A549 (cell line): ENCODE measurements around the gene EPS8L1. TPM values are rescaled to one million over a fixed set of nuclear protein-coding genes. Genes with fewer than 3 reads are reported as not detected.

Experiments used
- ATAC-seq, 2 experiments: fragments of 200-7000 bp in 1 of 2; fragments of >200 bp in 1 of 2; cut with Nextera tagmentation in 1 of 2; cut with Tn5 transposase in 1 of 2; 3 replicates each; pipeline versions ENCODE4 v1.8.0 to v1.9.1; 2018 to 2020; ENCODE audit warnings: mild to moderate bottlenecking in 1 of 2, moderate library complexity in 1 of 2
- CTCF ChIA-PET: fragments of 300-600 bp; sonication (Branson Sonifier 250); formaldehyde crosslinking; extraction: SDS; loops from one replicate; lab custom pipeline; 2021; ENCODE audit warnings: antibody characterized with exemption, inconsistent platforms; lab: Yijun Ruan, JAX
- POLR2A ChIA-PET: fragments of 350-600 bp; formaldehyde crosslinking; extraction: SDS; loops from one replicate; lab custom pipeline; 2021; ENCODE audit warnings: antibody characterized with exemption, inconsistent platforms; lab: Yijun Ruan, JAX
- DNase-seq, 2 experiments: peaks; one replicate each; pipeline versions ENCODE4 v3.0.0 to v3.0.0-alpha.2; 2011 to 2016; ENCODE audit warnings: low read depth in 1 of 2, low spot score in 1 of 2
- FAIRE-seq: peaks from 2 replicates; lab custom pipeline; 2011; peaks lifted over from hg19 to GRCh38; lab: Jason Lieb, UNC
- H3K27ac ChIP-seq, 2 experiments: fragments of >200 bp; sonication (Bioruptor Twin); formaldehyde crosslinking; 3 replicates each; pipeline ENCODE4 v1.5.1; 2016 to 2017
- H3K4me1 ChIP-seq: fragments of >200 bp; sonication (Bioruptor Twin); formaldehyde crosslinking; 3 replicates; pipeline ENCODE4 v1.6.1; 2016
- H3K4me2 ChIP-seq: fragments of >200 bp; sonication (Bioruptor Twin); formaldehyde crosslinking; 3 replicates; pipeline ENCODE4 v1.6.1; 2016
- H3K4me3 ChIP-seq: fragments of >200 bp; sonication (Bioruptor Twin); formaldehyde crosslinking; 3 replicates; pipeline ENCODE4 v1.5.1; 2016
- H3K9me3 ChIP-seq: fragments of >200 bp; sonication (Bioruptor Twin); formaldehyde crosslinking; 3 replicates; pipeline ENCODE4 v1.6.1; 2016
- BCL3 ChIP-seq: fragments of >200 bp; sonication (Bioruptor Twin); formaldehyde crosslinking; IDR thresholded peaks from 3 replicates; pipeline ENCODE4 v1.6.1; 2016
- CHD2 ChIP-seq: fragments of 150-350 bp; IDR thresholded peaks from 2 replicates; pipeline ENCODE4 v1.6.1; 2014; ENCODE audit warnings: low read length; ENCODE audit not compliant: partially characterized antibody
- CHD4 ChIP-seq: fragments of 200-600 bp; sonication (generic); IDR thresholded peaks from 2 replicates; pipeline ENCODE4 v1.6.1; 2016; ENCODE audit warnings: antibody characterized with exemption, mild to moderate bottlenecking, borderline replicate concordance
- CTCF ChIP-seq: fragments of >200 bp; sonication (Bioruptor Twin); formaldehyde crosslinking; IDR thresholded peaks from 3 replicates; pipeline ENCODE4 v1.5.1; 2016
- EHF ChIP-seq: fragments of 250-450 bp; sonication (Bioruptor Pico); IDR thresholded peaks from 2 replicates; pipeline ENCODE4 v1.5.0; 2020; ENCODE audit warnings: mild to moderate bottlenecking
- FOSL2 ChIP-seq, 2 experiments: fragments of 450-650 bp in 1 of 2; fragments of >200 bp in 1 of 2; sonication (Bioruptor Twin) in 1 of 2; formaldehyde crosslinking; IDR thresholded peaks; 2 replicates each; pipeline versions ENCODE4 v1.5.0 to v1.6.1; 2016 to 2020; ENCODE audit warnings: mild to moderate bottlenecking in 1 of 2, moderate library complexity in 1 of 2
- HES2 ChIP-seq: fragments of >200 bp; sonication (Bioruptor Twin); formaldehyde crosslinking; IDR thresholded peaks from 2 replicates; pipeline ENCODE4 v1.6.1; 2016
- HEYL ChIP-seq: fragments of 250-450 bp; sonication (Bioruptor Pico); IDR thresholded peaks from 2 replicates; pipeline ENCODE4 v1.8.0; 2021; ENCODE audit warnings: mild to moderate bottlenecking, moderate library complexity
- JUN ChIP-seq, 2 experiments: fragments of >200 bp; sonication (Bioruptor Twin); formaldehyde crosslinking; IDR thresholded peaks; 2 replicates in 1 of 2; 3 replicates in 1 of 2; pipeline ENCODE4 v1.6.1; 2016 to 2017
- JUNB ChIP-seq: fragments of >200 bp; sonication (Bioruptor Twin); formaldehyde crosslinking; IDR thresholded peaks from 2 replicates; pipeline ENCODE4 v1.6.1; 2016
- KDM5A ChIP-seq: fragments of 200-600 bp; sonication (generic); IDR thresholded peaks from 2 replicates; pipeline ENCODE4 v1.6.1; 2016; ENCODE audit warnings: antibody characterized with exemption, mild to moderate bottlenecking
- MAX ChIP-seq: IDR thresholded peaks from 2 replicates; pipeline ENCODE4 v1.6.1; 2012
- NR3C1 ChIP-seq: fragments of >200 bp; sonication (Bioruptor Twin); formaldehyde crosslinking; IDR thresholded peaks from 3 replicates; pipeline ENCODE4 v1.6.1; 2017
- POLR2A ChIP-seq: IDR thresholded peaks from 2 replicates; pipeline ENCODE4 v1.6.1; 2012; ENCODE audit warnings: mild to moderate bottlenecking, low read length
- RARB ChIP-seq: fragments of 250-450 bp; sonication (Bioruptor Pico); IDR thresholded peaks from 2 replicates; pipeline ENCODE4 v1.8.0; 2021; ENCODE audit warnings: mild to moderate bottlenecking, moderate library complexity
- USF2 ChIP-seq: fragments of 450-650 bp; IDR thresholded peaks from 2 replicates; pipeline ENCODE4 v1.6.1; 2014; ENCODE audit warnings: antibody characterized with exemption
- ZFP36 ChIP-seq: fragments of 450-650 bp; IDR thresholded peaks from 2 replicates; pipeline ENCODE4 v1.6.1; 2014; ENCODE audit warnings: borderline replicate concordance; ENCODE audit not compliant: partially characterized antibody
- ZSCAN20 ChIP-seq: fragments of 250-450 bp; sonication (Bioruptor Pico); IDR thresholded peaks from 2 replicates; pipeline ENCODE4 v1.8.0; 2022; ENCODE audit warnings: mild to moderate bottlenecking, moderate library complexity
- WGBS: methylation state at CpG from one replicate; pipeline ENCODE4 v1.1.6; 2017; ENCODE audit errors: missing lambda C conversion rate; 5-methylcytosine and 5-hydroxymethylcytosine counted together
- polyA plus RNA-seq, 4 experiments: library from polyadenylated mRNA; depleted of rRNA in 3 of 4; stranded (reverse); fragments of >200 nt; fragmentation: RNase III in 1 of 4; extraction: RNeasy Plus Mini Kit Qiagen cat#74134 plus additional on column Dnase treatment in 1 of 4; gene quantifications; 2 replicates in 3 of 4; 3 replicates in 1 of 4; pipeline ENCODE4 v1.2.3, GENCODE V29; 2011 to 2017

The EPS8L1 gene
- polyA plus RNA-seq, 2 of the 4 experiments (the other 2 are of a cell fraction): 3.7 to 3.8 TPM

- Histone ChIP-seq H3K4me3 (peak overlapping the region; percentile 64), H3K27ac (peak overlapping the region; percentile 85 to 94), H3K4me2 (peak overlapping the region; percentile 94), H3K4me1 (peaks cover 30% of the 10 kb centered on the region), H3K9me3 (no peaks in the 10 kb centered on the region)
- DNase-seq (peak; percentile 67 to 91), ATAC-seq (peak; percentile 32 to 72), FAIRE-seq (peak; percentile 49)
- peak; percentile 36; the same call in 1 of the 2 replicates for TF ChIP-seq MAX
- TF ChIP-seq RARB (CRISPR knock-in tag): no peak
- TF ChIP-seq NR3C1: no peak
- no peak for TF ChIP-seq JUNB
- TF ChIP-seq KDM5A: no peak
- TF ChIP-seq USF2: peak; percentile 92
- no peak for TF ChIP-seq CTCF
- CTCF ChIA-PET: interaction anchor here (0.5 to 6.7 kb wide), 11 partner anchors 10 to 565 kb away, joined by 3 to 35 read pairs (median 5); no protein-coding TSS in a partner anchor
- POLR2A ChIA-PET: interaction anchor here (1.1 to 2.4 kb wide), 2 partner anchors 25 to 73 kb away, joined by 3 to 12 read pairs; no protein-coding TSS in a partner anchor
- 5% methylated on average over 25 of the region's 25 CpGs for WGBS
Measured at GRCh38 chr19:55116232-55116858, 40.7 kb downstream of the EPS8L1 start.

- DNase-seq: no peak
- POLR2A ChIA-PET: interaction anchor here (0.8 to 2.4 kb wide), 9 partner anchors 24 to 359 kb away, joined by 3 to 12 read pairs (median 5); partner anchors contain the start of genes DNAAF3, KMT5C, UBE2S and ZNF628
- H3K4me3 ChIP-seq: peak within 1 kb of the TSS; percentile 64
- H3K4me2 ChIP-seq: peak within 1 kb of the TSS; percentile 94
- peak within 1 kb of the TSS; percentile 85 to 94 for H3K27ac ChIP-seq
- WGBS: 2% methylated on average over 41 of the region's 97 CpGs
- TF ChIP-seq POLR2A (peak; percentile 34), ZSCAN20 (CRISPR knock-in tag) (no peak), FOSL2 (IDR thresholded peaks at IDR 0.05) (no peak), FOSL2 (CRISPR knock-in tag; IDR thresholded peaks at IDR 0.05) (no peak), HES2 (no peak), CHD4 (no peak), JUN (IDR thresholded peaks at IDR 0.05) (peak; percentile 74 to 90; a peak in 4 of 5 replicates), CHD2 (no peak), BCL3 (peak; percentile 87), HEYL (CRISPR knock-in tag) (no peak), EHF (CRISPR knock-in tag) (no peak), ZFP36 (no peak)
- H3K9me3 ChIP-seq: no peaks in the 10 kb centered on the region
- CTCF ChIA-PET: interaction anchor here (0.5 to 6.7 kb wide), 10 partner anchors 10 to 564 kb away, joined by 3 to 35 read pairs (median 4); no protein-coding TSS in a partner anchor
- H3K4me1 ChIP-seq: peaks cover 30% of the 10 kb centered on the region
- ATAC-seq: peak; percentile 9 to 17
- FAIRE-seq: no peak
Measured at GRCh38 chr19:55116859-55117662, 41.4 kb downstream of the EPS8L1 start, which contains the start of gene PPP1R12C. Gene PPP1R12C (minus strand): TSS chr19:55117637. CDS start chr19:55117543, 94 bp downstream.
